IPS DF 4.7 (cell line): ENCODE measurements around the gene TFDP1.

Experiments
- DNase-seq: peaks from one replicate; pipeline ENCODE4 v3.0.0-alpha.2; 2013; ENCODE audit warnings: low spot score; ENCODE audit errors: extremely low read depth

TFDP1 gene, protein sequence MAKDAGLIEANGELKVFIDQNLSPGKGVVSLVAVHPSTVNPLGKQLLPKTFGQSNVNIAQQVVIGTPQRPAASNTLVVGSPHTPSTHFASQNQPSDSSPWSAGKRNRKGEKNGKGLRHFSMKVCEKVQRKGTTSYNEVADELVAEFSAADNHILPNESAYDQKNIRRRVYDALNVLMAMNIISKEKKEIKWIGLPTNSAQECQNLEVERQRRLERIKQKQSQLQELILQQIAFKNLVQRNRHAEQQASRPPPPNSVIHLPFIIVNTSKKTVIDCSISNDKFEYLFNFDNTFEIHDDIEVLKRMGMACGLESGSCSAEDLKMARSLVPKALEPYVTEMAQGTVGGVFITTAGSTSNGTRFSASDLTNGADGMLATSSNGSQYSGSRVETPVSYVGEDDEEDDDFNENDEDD

DNA sequence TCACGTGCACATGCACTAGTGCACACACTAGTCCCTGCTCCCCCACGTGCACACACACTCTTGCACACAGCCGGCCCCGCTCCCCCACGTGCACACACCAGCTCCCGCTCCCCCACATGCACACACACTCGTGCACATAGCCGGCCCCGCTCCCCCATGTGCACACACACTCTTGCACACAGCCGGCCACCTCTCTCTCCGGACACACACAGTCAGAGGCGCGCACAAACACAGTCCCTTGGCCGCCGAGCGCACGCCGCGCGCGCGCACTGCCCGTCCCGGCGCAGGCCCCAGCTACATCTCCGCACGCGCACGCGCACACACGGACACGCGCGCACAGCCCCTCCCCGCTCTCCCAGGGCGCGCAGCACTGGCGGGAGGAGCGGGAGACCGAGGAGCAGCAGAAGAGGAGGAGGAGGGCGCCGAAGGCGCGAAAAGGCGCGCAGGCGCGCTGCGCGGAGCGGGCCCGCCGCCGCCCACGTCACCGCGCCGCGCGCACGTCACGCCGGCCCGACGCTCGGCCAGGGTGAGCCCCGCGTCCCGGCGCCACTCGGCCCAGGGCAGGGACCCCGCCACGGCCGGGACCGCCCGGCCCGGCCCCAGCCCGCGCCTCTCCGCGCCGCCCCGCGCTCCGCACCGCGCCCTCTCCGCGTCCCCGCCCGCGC is at the start of gene TFDP1:
TSS of gene TFDP1 (plus strand) at position 549 of the 665 bp plus-strand sequence. CDS start 1,085 bp downstream, outside the sequence.
- peak; percentile 38 for DNase-seq

DNA sequence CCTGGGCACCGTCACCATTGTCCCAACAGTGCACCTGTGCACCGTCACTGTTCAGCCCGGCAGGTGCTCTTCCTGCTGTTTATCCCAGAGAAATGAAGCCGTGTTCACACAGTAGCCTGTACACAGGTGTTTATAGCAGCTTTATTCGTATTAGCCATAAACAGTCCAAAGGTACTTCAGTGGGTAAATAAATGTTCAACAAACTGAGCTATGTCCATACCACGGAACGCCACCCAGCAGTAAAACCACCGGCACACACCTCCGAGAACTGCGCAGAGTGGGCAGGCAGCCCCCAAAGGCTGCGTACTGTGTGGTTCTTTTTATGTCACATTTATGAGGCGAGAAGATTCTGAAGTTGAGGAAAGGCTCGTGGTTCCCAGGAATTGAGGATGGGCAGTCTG is 49.2 kb upstream of the TFDP1 start:
- DNase-seq, result no peak

DNA sequence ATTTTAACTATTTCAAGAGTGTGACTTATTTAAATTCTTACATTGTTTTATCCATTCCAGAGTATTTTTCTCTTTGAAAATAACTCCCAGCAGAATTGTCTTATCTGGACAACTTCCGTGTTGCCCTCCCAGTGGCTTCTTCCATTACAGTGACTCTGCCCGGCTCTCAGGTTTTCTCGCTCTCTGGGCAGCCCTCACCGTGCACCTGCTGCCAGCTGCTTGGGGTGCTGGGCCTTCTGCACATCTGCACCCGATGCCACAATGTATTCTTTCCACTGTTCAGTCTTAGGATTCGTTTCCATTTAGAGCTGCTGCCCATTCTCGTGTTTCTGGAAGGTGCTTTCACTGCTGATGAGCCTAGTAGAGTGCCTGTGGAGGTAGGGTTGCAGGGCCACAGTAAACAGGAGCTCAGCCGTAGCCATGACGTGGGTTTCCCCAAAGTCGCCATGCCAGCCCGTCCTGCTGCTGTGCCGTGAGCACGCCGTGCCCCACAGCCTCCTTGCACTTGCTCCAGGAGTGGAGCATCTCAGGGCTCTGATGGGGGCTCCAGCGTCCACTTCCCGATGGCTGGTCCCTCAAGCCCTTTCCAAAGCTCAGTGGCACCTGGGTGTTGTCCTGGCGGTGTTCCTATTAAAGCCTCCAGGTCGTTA is 48.0 kb upstream of the TFDP1 start:
- no peak for DNase-seq

DNA sequence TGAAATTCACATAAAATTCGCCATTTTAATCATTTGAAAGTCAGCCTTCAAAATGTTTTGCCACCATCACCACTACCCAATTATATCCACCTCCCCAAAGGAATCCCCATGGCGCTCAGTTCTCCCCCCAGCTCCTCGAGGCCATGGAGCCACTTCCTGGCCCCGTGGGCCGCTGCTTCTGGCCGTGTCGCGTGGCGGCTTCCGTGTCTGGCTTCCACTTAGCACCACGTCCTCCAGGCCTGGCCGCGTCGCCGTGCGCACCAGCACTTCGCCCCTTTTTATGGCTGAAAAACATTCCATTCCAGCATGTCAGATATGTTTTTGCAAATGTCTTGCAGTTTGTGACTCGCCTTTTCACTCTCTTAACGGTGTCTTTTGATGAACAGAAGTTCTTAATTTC is 47.3 kb upstream of the TFDP1 start:
- no peak for DNase-seq

DNA sequence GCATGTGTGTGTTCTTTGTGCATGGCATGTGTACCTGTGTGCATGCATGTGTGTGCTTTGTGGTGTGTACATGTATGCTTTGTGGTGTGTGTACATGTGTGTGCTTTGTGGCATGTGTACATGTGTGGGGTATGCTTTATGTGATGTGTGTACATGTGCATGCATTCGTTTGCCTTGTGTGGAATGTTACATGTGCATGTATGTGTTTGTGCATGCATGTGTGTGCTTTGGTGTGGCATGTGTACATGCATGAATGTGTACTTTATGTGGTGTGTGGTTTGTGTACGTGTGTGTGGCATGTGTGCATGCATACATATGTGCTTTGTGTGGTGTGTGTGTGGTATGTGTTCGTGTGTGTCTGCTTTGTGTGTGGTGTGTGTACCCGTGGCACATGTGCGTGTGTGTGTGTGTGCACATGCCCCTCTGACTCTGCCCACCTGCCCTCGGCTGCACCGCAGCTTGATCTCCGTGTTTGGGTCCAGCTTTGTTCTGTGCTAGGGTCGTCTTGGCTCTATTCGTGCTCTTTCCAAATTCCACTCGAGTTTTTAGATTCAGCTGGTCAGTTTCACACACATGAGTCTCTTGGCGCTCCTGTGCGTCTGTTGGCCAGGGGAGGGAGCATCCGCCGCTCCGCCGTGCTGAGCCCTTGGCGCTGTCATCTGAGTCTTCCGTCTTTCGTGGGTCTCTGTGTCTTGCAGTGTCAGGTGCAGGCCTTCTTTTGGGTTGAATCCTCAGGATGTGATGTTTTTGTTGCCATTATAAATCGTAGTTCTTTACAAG is 46.5 kb upstream of the TFDP1 start:
- no peak for DNase-seq

DNA sequence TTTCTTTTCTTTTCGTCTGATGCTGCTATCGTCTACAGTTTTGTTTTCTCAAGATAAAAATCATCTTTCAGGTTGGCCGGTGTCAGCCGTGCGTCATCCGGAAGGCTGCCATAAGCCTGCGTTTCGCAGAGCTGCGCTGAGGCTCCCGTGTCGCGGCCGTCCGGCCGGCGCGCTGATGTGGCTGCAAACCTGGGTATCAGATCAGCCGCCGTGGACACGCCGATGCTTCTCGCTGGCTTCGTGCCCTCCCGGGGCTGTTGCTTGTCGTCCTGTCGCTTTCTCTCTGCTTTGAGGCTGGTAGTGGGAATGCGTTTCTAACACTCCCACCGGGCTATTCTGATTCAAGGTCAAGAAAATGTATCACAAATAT is 45.9 kb upstream of the TFDP1 start:
- no peak for DNase-seq

DNA sequence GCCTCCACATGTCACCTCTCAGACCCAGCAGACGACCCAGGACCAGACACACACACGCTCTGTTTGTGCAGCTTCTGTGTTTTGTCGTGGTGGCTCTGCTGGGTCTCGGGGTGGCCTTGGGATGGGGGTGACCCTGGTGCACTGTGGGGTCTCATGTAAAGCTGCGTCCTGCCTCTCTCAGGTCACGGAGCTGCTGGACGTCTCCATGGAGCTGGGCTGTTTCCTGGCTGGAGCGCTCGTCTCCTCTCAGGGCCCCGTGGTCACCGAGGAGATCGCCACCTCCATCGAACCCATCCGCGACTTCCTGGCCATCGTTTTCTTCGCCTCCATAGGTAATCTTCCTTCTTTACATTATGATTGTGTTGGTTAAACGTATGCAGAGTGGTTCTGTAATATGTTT is 45.4 kb upstream of the TFDP1 start:
- DNase-seq, result no peak

DNA sequence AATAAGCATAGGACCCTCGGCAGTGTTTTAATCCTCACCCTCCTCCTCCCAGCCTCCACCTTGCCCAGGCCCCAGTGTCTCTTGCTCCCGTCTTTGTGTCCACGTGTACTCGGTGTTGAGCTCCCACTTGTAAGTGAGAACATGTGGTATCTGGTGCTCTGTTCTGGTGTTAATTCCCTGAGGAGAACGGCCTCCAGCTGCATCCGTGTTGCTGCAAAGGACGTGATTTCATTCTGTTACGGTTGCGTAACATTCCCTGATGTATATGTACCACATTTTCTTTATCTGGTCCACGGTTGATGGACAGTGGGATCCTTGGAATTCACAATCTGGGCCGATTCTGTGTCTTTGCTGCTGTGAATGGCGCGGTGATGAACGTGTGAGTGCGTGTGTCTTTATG is 44.7 kb upstream of the TFDP1 start:
- no peak for DNase-seq

DNA sequence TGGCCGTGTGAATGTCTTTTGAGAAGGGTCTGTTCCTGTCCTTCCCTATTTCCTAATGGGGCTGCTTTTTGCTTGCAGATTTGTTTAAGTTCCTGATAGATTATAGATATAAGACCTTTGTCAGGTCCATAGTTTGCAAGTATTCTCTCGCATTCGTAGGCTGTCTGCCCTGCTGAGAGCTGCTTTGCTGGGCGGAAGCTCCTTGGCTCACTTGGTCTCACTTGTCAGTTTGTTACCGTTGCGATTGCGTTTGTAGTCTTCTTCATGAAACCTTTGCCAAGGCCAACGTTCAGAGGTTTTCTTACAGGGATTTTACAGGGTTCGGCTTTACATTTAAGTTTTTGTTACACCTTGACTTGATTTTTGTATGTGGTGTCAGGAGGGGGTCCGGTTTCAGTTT is 44.0 kb upstream of the TFDP1 start:
- no peak for DNase-seq

DNA sequence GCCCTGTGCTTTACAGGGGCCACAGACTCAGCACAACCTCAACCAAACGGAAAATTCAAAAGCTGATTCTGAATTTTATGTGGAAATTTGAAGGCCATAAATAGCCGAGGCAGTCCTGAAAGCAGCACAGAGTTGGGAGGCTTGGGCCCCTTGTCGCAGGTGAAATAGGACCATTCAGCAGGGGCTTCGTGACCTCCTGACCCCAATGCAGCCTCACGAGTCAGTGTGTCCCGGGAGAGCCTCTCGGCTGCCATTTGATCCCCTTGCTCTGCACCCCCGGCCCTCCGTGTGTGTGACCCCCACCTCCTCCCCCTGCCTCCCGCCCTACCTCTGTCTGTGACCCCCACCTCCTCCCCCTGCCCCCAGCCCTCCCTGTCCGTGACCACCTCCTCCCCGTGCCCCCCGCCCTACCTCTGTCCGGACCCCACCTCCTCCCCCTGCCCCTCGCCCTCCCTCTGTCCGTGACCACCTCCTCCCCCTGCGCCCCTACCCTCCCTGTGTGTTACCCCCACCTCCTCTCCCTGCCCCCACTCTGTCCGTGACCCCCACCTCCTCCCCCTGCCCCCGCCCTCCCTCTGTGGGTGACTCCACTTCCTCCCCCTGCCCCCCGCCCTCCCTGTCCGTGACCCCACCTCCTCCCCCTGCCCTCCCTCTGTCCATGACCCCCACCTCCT is 41.7 kb upstream of the TFDP1 start:
- DNase-seq, result no peak

DNA sequence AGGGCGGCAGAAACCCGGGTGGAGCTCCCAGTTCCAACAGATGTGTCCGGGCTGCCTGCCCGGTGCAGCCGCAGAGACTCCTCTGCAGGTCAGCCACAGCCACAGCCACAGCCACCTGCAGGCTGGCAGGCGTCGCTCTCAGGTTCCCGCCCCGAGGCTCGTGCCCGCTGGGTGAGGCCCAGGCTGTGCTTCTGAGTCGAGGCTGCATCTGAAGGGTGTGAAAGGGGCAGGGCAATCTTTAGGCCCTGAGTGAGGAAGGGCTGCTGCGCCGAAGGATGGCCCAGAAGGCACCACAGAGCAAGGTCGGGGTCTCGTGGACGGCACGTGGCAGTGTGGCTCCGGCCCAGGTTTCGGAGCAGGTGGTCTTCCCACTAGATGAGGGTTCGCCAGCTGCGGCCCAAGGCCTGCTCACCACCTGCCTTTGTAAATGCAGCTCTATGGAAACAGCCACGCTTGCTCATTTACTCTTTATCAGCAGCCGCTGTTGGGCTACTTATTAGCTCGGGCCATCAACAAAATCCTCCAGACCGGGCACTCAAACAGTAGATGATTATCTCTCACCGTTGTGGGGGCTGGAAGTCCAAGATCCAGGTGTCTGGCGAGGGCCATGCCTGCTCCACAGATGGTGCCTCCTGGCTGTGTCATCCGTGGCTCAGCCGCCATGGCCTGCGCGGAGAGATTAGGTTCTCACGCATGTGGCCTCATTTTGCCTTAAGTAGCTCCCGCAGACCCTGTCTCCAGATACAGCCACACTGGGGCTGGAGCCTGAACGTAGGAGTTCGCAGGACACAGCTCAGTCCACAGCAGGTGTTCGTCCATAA is 40.3 kb upstream of the TFDP1 start:
- DNase-seq, result no peak

DNA sequence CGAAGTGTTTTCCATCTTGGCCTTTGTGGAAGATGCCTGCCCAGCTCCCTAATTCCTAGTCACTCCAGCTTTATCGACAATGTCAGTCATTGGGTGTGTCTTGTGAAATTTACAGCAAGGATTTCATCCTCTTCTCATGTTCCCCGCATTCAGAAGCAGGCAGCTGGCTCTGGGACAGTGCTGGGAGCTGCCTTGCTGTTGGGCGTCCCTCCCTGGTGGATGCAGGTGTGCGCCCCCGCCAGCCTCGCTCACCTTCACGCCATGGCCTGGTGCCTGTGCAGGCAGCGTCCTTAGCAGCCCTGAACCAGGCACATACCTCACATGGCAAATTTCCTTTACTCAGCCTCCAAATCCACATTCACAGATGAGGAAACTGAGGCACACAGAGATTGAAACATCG is 39.7 kb upstream of the TFDP1 start:
- no peak for DNase-seq

DNA sequence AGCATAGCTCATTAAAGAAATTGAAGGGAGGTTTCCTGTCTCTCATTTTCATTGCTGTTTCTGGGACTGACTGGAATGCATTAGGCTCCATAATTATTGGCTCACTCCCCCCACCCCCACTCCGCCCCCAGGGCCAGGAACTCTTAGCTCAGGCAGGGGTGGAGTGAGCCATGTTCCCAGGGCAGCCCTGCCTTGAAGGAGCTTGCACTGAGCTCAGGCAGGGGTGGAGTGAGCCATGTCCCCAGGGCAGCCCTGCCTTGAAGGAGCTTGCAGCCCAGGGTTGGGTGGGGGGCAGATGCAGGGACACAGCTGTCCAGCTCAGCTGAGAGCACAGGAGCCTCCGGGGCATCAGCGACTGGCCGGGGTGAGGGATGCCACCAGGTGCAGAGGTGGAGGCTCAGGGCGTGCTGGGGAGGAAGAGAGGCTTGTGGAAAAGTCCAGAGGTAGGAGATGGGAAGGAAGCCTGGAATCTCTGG is 39.1 kb upstream of the TFDP1 start:
- DNase-seq, result no peak

DNA sequence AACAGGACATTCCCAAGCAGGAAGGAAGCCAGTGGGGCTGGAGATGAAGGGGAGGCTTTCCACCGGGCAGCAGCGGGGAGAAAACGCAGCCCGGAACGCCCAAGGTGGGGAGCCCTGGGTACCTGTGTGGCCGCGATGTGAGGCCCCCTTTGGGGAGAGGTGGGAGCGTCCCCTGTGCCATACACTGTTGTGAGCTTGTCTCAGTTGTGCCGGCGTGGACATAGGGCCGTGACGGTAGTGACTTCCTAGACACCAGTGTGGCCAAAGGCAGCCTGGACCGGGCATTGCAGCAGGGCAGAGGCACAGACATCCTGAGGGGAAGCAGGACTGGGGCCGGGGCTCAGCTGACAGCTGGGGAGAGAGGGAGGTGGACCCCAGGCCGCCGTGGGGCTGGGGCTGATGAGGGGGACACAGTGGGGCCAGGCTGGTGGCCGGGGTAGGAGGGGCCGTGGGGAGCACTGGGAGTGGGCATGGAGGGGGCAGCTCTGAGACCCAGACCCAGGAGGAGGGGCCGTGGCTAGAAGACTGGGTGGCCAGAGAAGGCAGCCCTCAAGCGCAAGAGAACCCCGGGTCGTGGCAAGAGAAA is 38.5 kb upstream of the TFDP1 start:
- no peak for DNase-seq

DNA sequence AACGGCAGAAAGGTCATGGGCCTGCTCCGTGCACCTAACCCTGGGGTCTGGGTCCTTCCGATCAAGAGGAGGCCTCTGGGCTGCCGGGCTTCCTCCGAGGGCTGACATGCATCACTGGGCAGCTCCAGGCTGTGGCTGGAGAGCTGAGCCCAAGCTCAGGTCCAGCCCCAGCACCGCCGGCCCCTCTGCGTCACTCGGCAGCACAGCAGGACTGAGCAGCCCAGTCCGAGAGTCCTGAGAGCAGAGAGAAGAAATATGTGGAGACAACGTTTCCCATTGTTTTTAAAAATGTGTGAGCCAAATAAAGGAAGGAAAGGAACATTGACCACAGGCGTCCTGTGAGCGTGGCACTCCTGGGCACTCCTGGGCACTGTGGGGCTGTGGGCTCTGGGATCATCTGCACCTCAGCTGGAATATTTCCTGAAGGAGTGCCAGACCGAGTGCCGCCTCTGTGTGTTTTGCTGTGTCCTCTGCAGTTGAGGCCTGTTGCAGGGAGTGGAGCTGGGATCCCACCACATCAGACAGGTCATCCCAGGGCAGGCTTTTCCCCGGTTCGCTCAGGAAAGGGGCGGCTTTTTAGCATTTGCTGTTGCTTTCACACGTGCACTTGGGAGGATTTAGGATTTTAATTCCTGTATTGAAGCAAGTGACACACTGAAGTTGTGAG is 37.8 kb upstream of the TFDP1 start:
- DNase-seq, result no peak

DNA sequence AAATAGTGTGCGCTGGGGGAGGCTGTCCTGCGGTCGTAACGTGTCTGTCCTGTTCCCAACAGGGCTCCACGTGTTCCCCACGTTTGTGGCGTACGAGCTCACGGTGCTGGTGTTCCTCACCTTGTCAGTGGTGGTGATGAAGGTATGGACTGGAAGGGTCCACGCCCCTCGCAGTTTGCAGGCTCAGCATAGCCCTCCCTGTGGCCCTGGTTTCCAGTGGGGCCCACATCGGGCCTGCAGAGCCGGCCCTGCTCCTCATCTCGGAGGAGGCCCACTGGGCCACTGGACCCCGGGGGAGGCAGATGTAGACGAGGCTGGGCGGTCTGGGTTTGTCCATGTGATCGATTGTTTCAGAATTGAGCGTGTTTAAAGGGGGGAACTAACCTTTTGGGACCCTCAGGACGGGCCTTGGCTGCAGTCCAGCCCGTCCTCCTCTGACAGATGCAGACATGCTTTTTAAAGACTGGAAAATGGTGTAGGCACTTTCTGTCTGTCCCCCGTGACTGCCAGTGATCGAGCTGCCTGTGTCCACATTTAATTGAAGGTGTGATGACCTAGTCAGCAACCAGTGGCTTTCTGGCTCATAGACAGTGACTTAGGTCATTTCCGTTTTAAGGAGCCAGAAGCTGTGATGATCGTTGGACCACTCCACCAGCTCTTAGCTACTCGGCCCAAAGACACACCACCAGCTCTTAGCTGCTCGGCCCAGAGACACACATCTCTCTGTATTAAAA is 37.1 kb upstream of the TFDP1 start:
- no peak for DNase-seq

DNA sequence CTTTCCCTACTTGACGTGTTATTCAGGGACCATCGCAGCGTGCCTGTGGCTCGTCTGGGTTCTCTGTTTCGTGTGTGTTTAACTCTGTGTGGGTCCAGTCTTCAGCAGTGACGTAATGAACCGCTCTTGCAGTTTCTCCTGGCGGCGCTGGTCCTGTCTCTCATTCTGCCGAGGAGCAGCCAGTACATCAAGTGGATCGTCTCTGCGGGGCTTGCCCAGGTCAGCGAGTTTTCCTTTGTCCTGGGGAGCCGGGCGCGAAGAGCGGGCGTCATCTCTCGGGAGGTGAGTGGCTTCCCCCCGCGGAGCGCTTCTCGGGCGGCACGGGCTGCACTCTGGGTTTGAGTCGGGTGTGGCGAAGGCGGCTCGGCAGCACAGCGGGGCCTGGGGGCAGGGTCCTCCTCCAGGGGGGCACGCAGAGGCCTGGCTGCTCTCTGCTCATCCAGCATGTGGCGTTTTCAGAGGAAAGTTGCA is 36.3 kb upstream of the TFDP1 start:
- no peak for DNase-seq
